ENCODE results near the gene AFF2.

AFF2 gene

DNA sequence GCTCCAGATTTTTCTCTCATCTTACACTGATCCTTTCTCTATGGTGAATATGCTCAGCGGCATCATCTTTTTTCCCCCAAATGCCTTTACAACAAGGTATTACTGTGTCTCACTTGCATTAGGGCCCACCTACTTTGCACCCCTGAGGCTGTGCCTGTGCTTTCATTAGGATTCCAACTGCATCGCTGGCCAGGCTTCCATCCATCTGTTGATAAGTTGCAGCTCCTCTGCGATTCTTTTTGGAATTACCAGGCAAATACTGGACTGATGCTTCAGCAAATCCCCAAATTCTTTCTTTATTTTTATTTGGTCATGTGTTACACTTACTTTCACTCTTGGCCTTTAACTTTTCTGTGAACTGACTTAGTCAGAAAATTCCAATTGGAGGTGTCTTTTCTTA lies 77.3 kb downstream of the AFF2 start:
- H3K27me3 ChIP-seq (ENCODE audit: control insufficient read depth in 3 of 3, insufficient read depth in 3 of 3, low read depth in 1 of 3, low read length in 3 of 3) = no peaks in the 10 kb centered on the region
- H2AK5ac ChIP-seq (ENCODE audit: low read depth, low read length) = no peak overlapping the region
- DNase-seq (ENCODE audit: low spot score) = no peak
- no peaks in the 10 kb centered on the region for H3K79me1 ChIP-seq (ENCODE audit: low read depth, low read length)
- H3K4me1 ChIP-seq (ENCODE audit: control insufficient read depth in 2 of 2, insufficient read depth in 1 of 2, low read depth in 1 of 2, low read length in 2 of 2) = no peaks in the 10 kb centered on the region
- no peak overlapping the region for H3K4ac ChIP-seq (ENCODE audit: low read length)
- no peak overlapping the region for H3K27ac ChIP-seq (replicated peaks; ENCODE audit: low read length)
- H3K36me3 ChIP-seq (replicated peaks in 1 of 2; ENCODE audit: control insufficient read depth in 2 of 2, insufficient read depth in 2 of 2, low read length in 2 of 2) = no peaks in the 10 kb centered on the region
- no peak overlapping the region for H3K4me3 ChIP-seq (ENCODE audit: low read length in 2 of 2)
- no peak overlapping the region for H3K14ac ChIP-seq (ENCODE audit: low read length)
- no peak overlapping the region for H2BK12ac ChIP-seq (ENCODE audit: low read length)
- H3K18ac ChIP-seq (ENCODE audit: low read length) = no peak overlapping the region
- WGBS, 2 donors (ENCODE audit: extremely low coverage in 2 of 2, insufficient read length in 2 of 2, insufficient replicate concordance in 1 of 2) = no CpG with 5 or more reads among the region's 3 CpGs
- no peak overlapping the region for H2BK5ac ChIP-seq (ENCODE audit: low read length)
- H3K9me3 ChIP-seq (replicated peaks in 1 of 2; ENCODE audit: control insufficient read depth in 2 of 2, insufficient read depth in 1 of 2, low read depth in 1 of 2, low read length in 2 of 2) = no peaks in the 10 kb centered on the region
- no peak overlapping the region for H3K4me2 ChIP-seq (ENCODE audit: insufficient read depth, low read length, poor library complexity, severe bottlenecking)
- H2BK120ac ChIP-seq (ENCODE audit: low read depth, low read length) = no peak overlapping the region
- no peak overlapping the region for H2AFZ ChIP-seq (ENCODE audit: low read length)
- H3K23ac ChIP-seq (ENCODE audit: low read depth, low read length, poor library complexity) = no peak overlapping the region
- no peak overlapping the region for H2BK15ac ChIP-seq (ENCODE audit: low read length)
- no peak overlapping the region for H3K9ac ChIP-seq (ENCODE audit: low read depth, low read length, poor library complexity)
- H4K91ac ChIP-seq (ENCODE audit: low read depth, low read length, poor library complexity) = no peak overlapping the region
- H4K8ac ChIP-seq (ENCODE audit: low read depth, low read length) = no peak overlapping the region

- Histone ChIP-seq H3K4me3 (ENCODE audit: low read length in 2 of 2) (no peak overlapping the region), H2BK5ac (ENCODE audit: low read length) (no peak overlapping the region), H2BK12ac (ENCODE audit: low read length) (no peak overlapping the region), H3K9ac (ENCODE audit: low read depth, low read length, poor library complexity) (no peak overlapping the region), H3K4me2 (ENCODE audit: insufficient read depth, low read length, poor library complexity, severe bottlenecking) (no peak overlapping the region), H2BK120ac (ENCODE audit: low read depth, low read length) (no peak overlapping the region), H3K23ac (ENCODE audit: low read depth, low read length, poor library complexity) (no peak overlapping the region), H3K27me3 (ENCODE audit: control insufficient read depth in 3 of 3, insufficient read depth in 3 of 3, low read depth in 1 of 3, low read length in 3 of 3) (no peaks in the 10 kb centered on the region), H3K36me3 (replicated peaks in 1 of 2; ENCODE audit: control insufficient read depth in 2 of 2, insufficient read depth in 2 of 2, low read length in 2 of 2) (no peaks in the 10 kb centered on the region), H2BK15ac (ENCODE audit: low read length) (no peak overlapping the region), H3K4me1 (ENCODE audit: control insufficient read depth in 2 of 2, insufficient read depth in 1 of 2, low read depth in 1 of 2, low read length in 2 of 2) (no peaks in the 10 kb centered on the region), H4K91ac (ENCODE audit: low read depth, low read length, poor library complexity) (no peak overlapping the region), H2AK5ac (ENCODE audit: low read depth, low read length) (no peak overlapping the region), H3K27ac (replicated peaks; ENCODE audit: low read length) (no peak overlapping the region), H3K9me3 (replicated peaks in 1 of 2; ENCODE audit: control insufficient read depth in 2 of 2, insufficient read depth in 1 of 2, low read depth in 1 of 2, low read length in 2 of 2) (no peaks in the 10 kb centered on the region), H3K79me1 (ENCODE audit: low read depth, low read length) (no peaks in the 10 kb centered on the region), H2AFZ (ENCODE audit: low read length) (no peak overlapping the region), H3K4ac (ENCODE audit: low read length) (no peak overlapping the region), H3K18ac (ENCODE audit: low read length) (no peak overlapping the region), H3K14ac (ENCODE audit: low read length) (no peak overlapping the region), H4K8ac (ENCODE audit: low read depth, low read length) (no peak overlapping the region)
- no peak for DNase-seq (ENCODE audit: low spot score)
- WGBS, 2 donors (ENCODE audit: extremely low coverage in 2 of 2, insufficient read length in 2 of 2, insufficient replicate concordance in 1 of 2) = no CpG with 5 or more reads among the region's 1 CpG
These were observed 79.6 kb downstream of the AFF2 start for GRCh38 chrX:148580016-148580415.

DNA sequence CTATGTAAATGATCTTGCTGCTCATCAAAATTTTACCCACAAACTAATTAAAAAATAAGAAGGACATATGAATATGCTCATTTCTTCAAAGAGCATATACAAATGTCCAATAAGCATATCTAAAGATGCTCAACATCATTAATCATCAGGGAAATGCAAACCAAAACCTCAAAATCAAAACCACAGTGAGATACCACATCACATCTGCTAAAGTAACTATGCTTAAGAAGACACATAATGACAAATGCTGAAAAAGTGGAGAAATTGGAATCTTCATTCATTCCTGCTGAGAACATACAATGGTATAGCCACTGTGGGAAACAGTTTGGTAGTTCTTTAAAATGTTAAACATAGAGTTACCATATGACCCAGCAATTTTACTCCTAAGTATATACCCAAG lies 81.9 kb downstream of the AFF2 start:
- no peaks in the 10 kb centered on the region for H3K79me1 ChIP-seq (ENCODE audit: low read depth, low read length)
- H2AFZ ChIP-seq (ENCODE audit: low read length) = no peak overlapping the region
- no peak overlapping the region for H2BK5ac ChIP-seq (ENCODE audit: low read length)
- no peak overlapping the region for H3K4me3 ChIP-seq (ENCODE audit: low read length in 2 of 2)
- no peak overlapping the region for H2BK120ac ChIP-seq (ENCODE audit: low read depth, low read length)
- no peaks in the 10 kb centered on the region for H3K4me1 ChIP-seq (ENCODE audit: control insufficient read depth in 2 of 2, insufficient read depth in 1 of 2, low read depth in 1 of 2, low read length in 2 of 2)
- H2BK15ac ChIP-seq (ENCODE audit: low read length) = no peak overlapping the region
- no peak overlapping the region for H3K23ac ChIP-seq (ENCODE audit: low read depth, low read length, poor library complexity)
- no peaks in the 10 kb centered on the region for H3K9me3 ChIP-seq (replicated peaks in 1 of 2; ENCODE audit: control insufficient read depth in 2 of 2, insufficient read depth in 1 of 2, low read depth in 1 of 2, low read length in 2 of 2)
- no peaks in the 10 kb centered on the region for H3K36me3 ChIP-seq (replicated peaks in 1 of 2; ENCODE audit: control insufficient read depth in 2 of 2, insufficient read depth in 2 of 2, low read length in 2 of 2)
- H4K91ac ChIP-seq (ENCODE audit: low read depth, low read length, poor library complexity) = no peak overlapping the region
- H4K8ac ChIP-seq (ENCODE audit: low read depth, low read length) = no peak overlapping the region
- no peak overlapping the region for H3K14ac ChIP-seq (ENCODE audit: low read length)
- H3K27ac ChIP-seq (replicated peaks; ENCODE audit: low read length) = no peak overlapping the region
- H2AK5ac ChIP-seq (ENCODE audit: low read depth, low read length) = no peak overlapping the region
- H2BK12ac ChIP-seq (ENCODE audit: low read length) = no peak overlapping the region
- H3K4me2 ChIP-seq (ENCODE audit: insufficient read depth, low read length, poor library complexity, severe bottlenecking) = no peak overlapping the region
- no peak overlapping the region for H3K18ac ChIP-seq (ENCODE audit: low read length)
- no peak overlapping the region for H3K4ac ChIP-seq (ENCODE audit: low read length)
- DNase-seq (ENCODE audit: low spot score) = no peak
- no peaks in the 10 kb centered on the region for H3K27me3 ChIP-seq (ENCODE audit: control insufficient read depth in 3 of 3, insufficient read depth in 3 of 3, low read depth in 1 of 3, low read length in 3 of 3)
- no peak overlapping the region for H3K9ac ChIP-seq (ENCODE audit: low read depth, low read length, poor library complexity)

DNA sequence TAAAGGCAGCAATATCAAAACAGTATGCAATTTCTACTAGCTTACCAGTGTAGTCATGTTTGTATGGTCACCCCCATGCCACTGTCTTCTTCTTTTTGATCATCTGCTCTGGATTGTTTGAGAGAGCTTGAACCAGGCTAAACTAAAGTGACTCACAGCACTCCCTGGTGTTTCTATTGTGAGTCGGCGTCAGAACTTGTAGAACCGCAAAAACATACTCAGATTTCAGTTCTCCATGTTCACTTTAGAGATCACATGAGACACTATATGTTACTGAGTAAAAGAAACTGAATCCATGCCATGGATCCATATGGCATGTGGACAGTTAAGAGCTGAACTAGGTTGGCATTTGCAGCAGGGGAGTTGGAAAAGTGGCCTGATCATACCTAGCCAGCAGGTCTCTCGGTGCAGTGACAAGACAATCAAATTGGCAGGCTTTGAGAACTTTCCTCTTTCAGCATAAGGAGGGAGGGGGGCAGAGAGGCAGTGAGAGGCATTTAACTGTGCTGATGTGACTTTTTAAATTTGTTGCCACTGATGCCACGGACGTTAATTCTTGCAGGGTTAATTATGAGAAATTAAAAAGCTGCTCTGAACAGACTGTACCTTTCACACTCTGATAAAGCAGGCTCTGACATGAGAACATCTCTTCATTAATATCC lies 88.4 kb downstream of the AFF2 start:
- Histone ChIP-seq H3K4ac (ENCODE audit: low read length) (no peak overlapping the region), H2AFZ (ENCODE audit: low read length) (no peak overlapping the region), H3K18ac (ENCODE audit: low read length) (no peak overlapping the region), H3K4me2 (ENCODE audit: insufficient read depth, low read length, poor library complexity, severe bottlenecking) (no peak overlapping the region), H2BK5ac (ENCODE audit: low read length) (no peak overlapping the region), H3K27ac (replicated peaks; ENCODE audit: low read length) (no peak overlapping the region), H4K8ac (ENCODE audit: low read depth, low read length) (no peak overlapping the region), H2BK12ac (ENCODE audit: low read length) (no peak overlapping the region), H3K23ac (ENCODE audit: low read depth, low read length, poor library complexity) (no peak overlapping the region), H3K14ac (ENCODE audit: low read length) (no peak overlapping the region), H3K4me3 (ENCODE audit: low read length in 2 of 2) (no peak overlapping the region), H2BK120ac (ENCODE audit: low read depth, low read length) (no peak overlapping the region), H4K91ac (ENCODE audit: low read depth, low read length, poor library complexity) (no peak overlapping the region), H2AK5ac (ENCODE audit: low read depth, low read length) (no peak overlapping the region), H2BK15ac (ENCODE audit: low read length) (no peak overlapping the region), H3K79me1 (ENCODE audit: low read depth, low read length) (no peaks in the 10 kb centered on the region), H3K36me3 (replicated peaks in 1 of 2; ENCODE audit: control insufficient read depth in 2 of 2, insufficient read depth in 2 of 2, low read length in 2 of 2) (no peaks in the 10 kb centered on the region), H3K27me3 (ENCODE audit: control insufficient read depth in 3 of 3, insufficient read depth in 3 of 3, low read depth in 1 of 3, low read length in 3 of 3) (no peaks in the 10 kb centered on the region), H3K4me1 (ENCODE audit: control insufficient read depth in 2 of 2, insufficient read depth in 1 of 2, low read depth in 1 of 2, low read length in 2 of 2) (peaks cover 0 to 4% of the 10 kb centered on the region in 2 donors), H3K9ac (ENCODE audit: low read depth, low read length, poor library complexity) (no peak overlapping the region), H3K9me3 (replicated peaks in 1 of 2; ENCODE audit: control insufficient read depth in 2 of 2, insufficient read depth in 1 of 2, low read depth in 1 of 2, low read length in 2 of 2) (peaks cover 0 to 1% of the 10 kb centered on the region in 2 donors)
- no CpG with 5 or more reads among the region's 6 CpGs for WGBS, 2 donors (ENCODE audit: extremely low coverage in 2 of 2, insufficient read length in 2 of 2, insufficient replicate concordance in 1 of 2)
- DNase-seq (ENCODE audit: low spot score) = no peak

Measured in neuronal stem cell (in vitro differentiated cells).